ENCODE measurements around the gene MFAP3L. TPM values are rescaled to one million over a fixed set of nuclear protein-coding genes. Genes with fewer than 3 reads are reported as not detected.

The MFAP3L gene
- total RNA-seq, 1 donor from 2014 or later = 6.3 TPM

DNA sequence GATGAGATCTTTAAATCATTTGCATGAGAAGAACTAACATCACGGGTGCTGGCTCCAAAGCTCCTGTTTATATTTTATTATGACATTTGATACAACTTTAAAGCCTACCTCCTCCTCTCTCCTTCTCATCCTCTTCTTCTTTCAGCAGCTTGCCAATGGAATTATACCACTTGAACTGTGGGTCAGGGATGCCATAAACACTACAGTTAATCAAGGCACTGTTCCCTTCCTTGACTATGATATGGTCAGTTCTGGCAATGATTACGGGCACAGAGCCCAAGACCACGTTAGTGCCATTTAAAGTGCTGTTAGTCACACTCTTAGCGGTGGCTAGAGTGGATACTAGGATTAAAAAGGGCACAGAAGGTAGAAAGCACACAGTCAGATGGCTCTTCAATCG is 20.7 kb downstream of the MFAP3L start:
- Mint-ChIP-seq H3K27me3 (ENCODE audit: unreplicated experiment) (peaks cover 1% of the 10 kb centered on the region), H3K36me3 (ENCODE audit: low read depth, unreplicated experiment) (no peaks in the 10 kb centered on the region), H3K9me3 (ENCODE audit: unreplicated experiment) (no peaks in the 10 kb centered on the region), H3K27ac (ENCODE audit: unreplicated experiment) (no peak overlapping the region), H3K4me3 (ENCODE audit: unreplicated experiment) (no peak overlapping the region), H3K4me1 (ENCODE audit: unreplicated experiment) (peaks cover 9% of the 10 kb centered on the region)
- no peak for DNase-seq (ENCODE audit: low spot score)
- TF ChIP-seq, protein P1, sequence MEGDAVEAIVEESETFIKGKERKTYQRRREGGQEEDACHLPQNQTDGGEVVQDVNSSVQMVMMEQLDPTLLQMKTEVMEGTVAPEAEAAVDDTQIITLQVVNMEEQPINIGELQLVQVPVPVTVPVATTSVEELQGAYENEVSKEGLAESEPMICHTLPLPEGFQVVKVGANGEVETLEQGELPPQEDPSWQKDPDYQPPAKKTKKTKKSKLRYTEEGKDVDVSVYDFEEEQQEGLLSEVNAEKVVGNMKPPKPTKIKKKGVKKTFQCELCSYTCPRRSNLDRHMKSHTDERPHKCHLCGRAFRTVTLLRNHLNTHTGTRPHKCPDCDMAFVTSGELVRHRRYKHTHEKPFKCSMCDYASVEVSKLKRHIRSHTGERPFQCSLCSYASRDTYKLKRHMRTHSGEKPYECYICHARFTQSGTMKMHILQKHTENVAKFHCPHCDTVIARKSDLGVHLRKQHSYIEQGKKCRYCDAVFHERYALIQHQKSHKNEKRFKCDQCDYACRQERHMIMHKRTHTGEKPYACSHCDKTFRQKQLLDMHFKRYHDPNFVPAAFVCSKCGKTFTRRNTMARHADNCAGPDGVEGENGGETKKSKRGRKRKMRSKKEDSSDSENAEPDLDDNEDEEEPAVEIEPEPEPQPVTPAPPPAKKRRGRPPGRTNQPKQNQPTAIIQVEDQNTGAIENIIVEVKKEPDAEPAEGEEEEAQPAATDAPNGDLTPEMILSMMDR (IDR thresholded peaks at IDR 0.05; ENCODE audit: unreplicated experiment) = no peak

DNA sequence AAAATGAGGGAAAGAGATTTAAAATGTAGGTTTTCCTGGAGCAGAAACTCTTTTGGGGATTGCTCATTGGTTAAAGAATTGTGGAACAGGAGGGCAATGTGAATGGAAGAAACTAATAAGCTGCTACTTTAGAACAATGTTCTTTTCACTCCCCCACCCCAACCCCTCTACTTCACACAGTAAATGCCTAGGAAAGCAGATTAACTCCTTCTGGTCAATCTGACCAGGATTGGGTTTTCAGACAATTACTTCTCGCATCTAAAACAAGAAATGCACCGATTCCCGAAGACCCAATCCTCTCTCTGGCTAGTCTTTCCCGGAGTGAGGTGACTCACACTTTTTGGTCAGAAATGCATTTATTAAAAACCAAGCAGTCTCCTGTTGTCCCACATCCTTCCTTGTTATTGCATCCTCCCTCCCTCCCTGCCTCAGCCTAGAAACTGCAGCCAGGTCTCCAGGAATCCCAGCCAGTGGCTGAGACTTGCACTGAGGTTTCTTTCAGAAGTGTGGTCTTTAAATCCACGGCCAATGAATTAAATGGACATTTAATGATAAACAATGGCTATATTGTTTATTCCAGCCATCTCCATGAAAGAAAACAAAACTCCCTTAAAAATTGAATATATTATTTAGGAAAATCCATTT is 21.4 kb downstream of the MFAP3L start:
- Mint-ChIP-seq H3K36me3 (ENCODE audit: low read depth, unreplicated experiment) (no peaks in the 10 kb centered on the region), H3K9me3 (ENCODE audit: unreplicated experiment) (no peaks in the 10 kb centered on the region), H3K27me3 (ENCODE audit: unreplicated experiment) (no peaks in the 10 kb centered on the region), H3K4me3 (ENCODE audit: unreplicated experiment) (no peak overlapping the region), H3K27ac (ENCODE audit: unreplicated experiment) (no peak overlapping the region), H3K4me1 (ENCODE audit: unreplicated experiment) (peaks cover 9% of the 10 kb centered on the region)
- DNase-seq (ENCODE audit: low spot score) = no peak
- TF ChIP-seq, protein P1 (IDR thresholded peaks at IDR 0.05; ENCODE audit: unreplicated experiment) = no peak

DNA sequence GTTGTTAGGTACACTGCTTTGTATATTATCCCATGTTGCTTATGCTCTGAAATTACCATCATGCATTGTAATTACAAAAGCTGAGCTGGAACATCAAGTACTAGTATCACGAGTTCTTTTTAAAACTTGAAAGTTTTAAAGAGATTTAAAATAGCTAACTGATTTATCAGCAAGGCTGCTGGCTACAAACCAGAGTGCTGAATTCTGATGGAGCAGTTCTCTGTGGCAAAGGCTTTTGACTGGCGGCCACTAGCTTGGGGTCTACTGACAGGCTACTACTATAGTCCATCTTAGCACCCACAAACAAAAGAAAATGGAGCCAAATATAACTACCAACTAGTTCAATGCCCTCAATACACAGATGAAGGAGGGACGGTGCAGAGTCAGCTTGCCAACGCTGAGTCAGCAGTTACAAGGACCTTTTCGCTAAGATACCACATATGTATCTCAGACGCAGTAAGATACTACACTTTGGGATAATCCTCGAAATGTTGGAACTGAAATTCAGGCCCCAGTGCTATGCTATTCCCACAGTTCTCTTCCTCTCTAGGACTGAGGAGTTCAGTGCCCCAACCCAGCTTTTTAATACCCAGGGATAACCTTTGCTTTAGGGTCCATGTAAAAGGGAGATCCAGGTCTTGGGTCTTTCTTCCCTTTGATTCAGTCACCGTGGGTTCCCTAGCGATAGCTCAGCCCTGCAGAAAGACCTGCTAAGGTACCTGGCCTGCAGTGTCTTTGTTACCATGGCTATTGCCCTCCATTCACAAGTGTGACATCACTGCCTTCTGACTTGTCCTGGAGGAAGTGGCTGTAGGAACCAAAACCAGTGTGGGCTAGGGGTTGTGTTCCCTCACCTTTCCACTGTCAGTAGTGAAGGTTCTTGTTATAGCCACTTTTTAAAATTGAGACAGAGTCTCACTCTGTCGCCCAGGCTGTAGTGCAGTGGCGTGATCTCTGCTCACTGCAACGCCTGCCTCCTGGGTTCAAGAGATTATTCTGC is 22.8 kb downstream of the MFAP3L start:
- peaks cover 9% of the 10 kb centered on the region for H3K4me1 Mint-ChIP-seq (ENCODE audit: unreplicated experiment)
- no peaks in the 10 kb centered on the region for H3K27me3 Mint-ChIP-seq (ENCODE audit: unreplicated experiment)
- H3K27ac Mint-ChIP-seq (ENCODE audit: unreplicated experiment) = no peak overlapping the region
- H3K9me3 Mint-ChIP-seq (ENCODE audit: unreplicated experiment) = no peaks in the 10 kb centered on the region
- no peak overlapping the region for H3K4me3 Mint-ChIP-seq (ENCODE audit: unreplicated experiment)
- no peak for DNase-seq (ENCODE audit: low spot score)
- TF ChIP-seq, protein P1 (IDR thresholded peaks at IDR 0.05; ENCODE audit: unreplicated experiment) = no peak
- no peaks in the 10 kb centered on the region for H3K36me3 Mint-ChIP-seq (ENCODE audit: low read depth, unreplicated experiment)

DNA sequence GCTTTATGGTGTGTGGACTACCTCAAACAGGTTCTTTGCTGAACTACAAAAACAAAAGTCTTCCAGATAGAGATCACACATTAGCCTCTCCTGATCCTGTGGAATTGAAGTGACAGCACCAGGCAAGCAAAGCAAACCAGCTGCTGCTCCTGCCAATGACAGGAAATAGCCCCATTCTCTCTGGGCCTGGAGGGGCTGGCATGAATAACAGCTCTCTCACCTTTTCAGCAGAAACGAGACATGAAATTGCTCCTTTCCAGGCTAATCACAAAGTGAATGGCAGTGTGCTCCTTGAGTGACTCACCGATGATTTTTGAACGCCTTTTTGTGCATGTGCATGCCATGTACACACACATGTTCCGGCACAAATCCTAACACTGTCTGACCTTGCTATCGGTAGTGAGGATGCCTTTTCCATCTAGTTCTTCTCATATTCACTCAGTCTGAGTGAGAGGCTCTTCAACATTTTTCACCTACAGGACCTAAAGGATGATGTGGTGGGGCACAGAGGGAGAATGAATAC is 24.4 kb downstream of the MFAP3L start:
- TF ChIP-seq, protein P1 (IDR thresholded peaks at IDR 0.05; ENCODE audit: unreplicated experiment) = no peak
- Mint-ChIP-seq H3K27me3 (ENCODE audit: unreplicated experiment) (no peaks in the 10 kb centered on the region), H3K4me3 (ENCODE audit: unreplicated experiment) (no peak overlapping the region), H3K27ac (ENCODE audit: unreplicated experiment) (peak overlapping the region; percentile 70), H3K36me3 (ENCODE audit: low read depth, unreplicated experiment) (no peaks in the 10 kb centered on the region), H3K4me1 (ENCODE audit: unreplicated experiment) (peaks cover 9% of the 10 kb centered on the region), H3K9me3 (ENCODE audit: unreplicated experiment) (no peaks in the 10 kb centered on the region)
- DNase-seq (ENCODE audit: low spot score) = no peak
